HCT116 (cell line): ENCODE measurements around the gene SEC24A. TPM values are rescaled to one million over a fixed set of nuclear protein-coding genes. Genes with fewer than 3 reads are reported as not detected.

ENCODE experiments used
- ATAC-seq: fragments of 200-7000 bp; cut with Tn5 transposase; 2 replicates; pipeline ENCODE4 v1.9.1; 2020; ENCODE audit warnings: mild to moderate bottlenecking, moderate library complexity
- BruUV-seq: library from RNA; stranded (reverse); fragments of 400-500 nt; replicated peaks from 2 replicates; lab custom pipeline; 2021; lab: Mats Ljungman, UMichigan
- CTCF ChIA-PET: fragments of 300-600 bp; sonication (Branson Sonifier 250); formaldehyde crosslinking; loops from one replicate; lab custom pipeline; 2021; ENCODE audit warnings: antibody characterized with exemption; lab: Charles Lee
- POLR2A ChIA-PET: fragments of 300-600, 350-600 bp; sonication (Branson Sonifier 250); formaldehyde crosslinking; loops from one replicate; lab custom pipeline; 2021; ENCODE audit warnings: antibody characterized with exemption; lab: Charles Lee
- RAD21 ChIA-PET, 2 experiments: fragments of 300-600 bp; sonication (Branson Sonifier 250); formaldehyde crosslinking; loops; one replicate each; lab custom pipeline; 2023; ENCODE audit warnings: low total read pairs in 2 of 2; ENCODE audit not compliant: uncharacterized antibody in 2 of 2, unreplicated experiment in 2 of 2, low non-redundant PET in 1 of 2; lab: Charles Lee
- DNase-seq: peaks from one replicate; pipeline ENCODE4 v3.0.0-alpha.2; 2010; ENCODE audit warnings: low read depth, low spot score
- H2AFZ ChIP-seq: fragments of 200-600 bp; shearing (Covaris generic), sonication (generic); 2 replicates; pipeline ENCODE4 v1.6.1; 2017; ENCODE audit warnings: low read depth, mixed run types, mixed read lengths, antibody characterized with exemption, low read length; ENCODE audit not compliant: poor library complexity, severe bottlenecking
- H3K27ac ChIP-seq: 2 replicates; pipeline ENCODE4 v1.5.1; 2012; ENCODE audit warnings: low read depth, low read length
- H3K27me3 ChIP-seq: fragments of 200-600 bp; sonication (generic); 2 replicates; pipeline ENCODE4 v1.6.1; 2016; ENCODE audit warnings: mixed run types, low read length, mixed read lengths; ENCODE audit not compliant: insufficient read depth
- H3K36me3 ChIP-seq, 2 experiments: fragments of 200-500 bp in 1 of 2; fragments of 200-600 bp in 1 of 2; sonication (Bioruptor generic) in 1 of 2; sonication (generic) in 1 of 2; 2 replicates each; pipeline versions ENCODE4 v1.5.1 to v1.6.1; 2014 to 2016; ENCODE audit warnings: low read length in 2 of 2, inconsistent platforms in 1 of 2, mixed read lengths in 1 of 2, mixed run types in 1 of 2; ENCODE audit not compliant: insufficient read depth in 2 of 2, control insufficient read depth in 1 of 2
- H3K4me1 ChIP-seq, 2 experiments: fragments of 200-600 bp in 1 of 2; sonication (generic) in 1 of 2; 2 replicates each; pipeline versions ENCODE4 v1.5.1 to v1.6.1; 2012 to 2017; ENCODE audit warnings: low read length in 2 of 2, inconsistent platforms in 1 of 2, mild to moderate bottlenecking in 1 of 2, mixed read lengths in 1 of 2, mixed run types in 1 of 2, moderate library complexity in 1 of 2; ENCODE audit not compliant: insufficient read depth in 2 of 2, control insufficient read depth in 1 of 2
- H3K4me2 ChIP-seq: fragments of 200-600 bp; sonication (generic); 2 replicates; pipeline ENCODE4 v1.6.1; 2017; ENCODE audit warnings: mixed run types, low read length, mixed read lengths
- H3K4me3 ChIP-seq, 2 experiments: fragments of 200-600 bp in 1 of 2; sonication (generic) in 1 of 2; replicated peaks in 1 of 2; 2 replicates each; pipeline ENCODE4 v1.5.1; 2011 to 2016; ENCODE audit warnings: low read length in 2 of 2, control low read depth in 1 of 2, low read depth in 1 of 2, mild to moderate bottlenecking in 1 of 2, mixed read lengths in 1 of 2, mixed run types in 1 of 2
- H3K79me2 ChIP-seq: fragments of 200-600 bp; sonication (generic); 2 replicates; pipeline ENCODE4 v1.6.1; 2017; ENCODE audit warnings: mild to moderate bottlenecking, mixed run types, low read length, moderate library complexity, mixed read lengths; ENCODE audit not compliant: insufficient read depth
- H3K9ac ChIP-seq: fragments of 200-600 bp; sonication (generic); 2 replicates; pipeline ENCODE4 v1.6.1; 2016; ENCODE audit warnings: low read length, mixed read lengths
- H3K9me2 ChIP-seq: fragments of 200-600 bp; sonication (generic), shearing (Covaris generic); 2 replicates; pipeline ENCODE4 v1.6.1; 2017; ENCODE audit warnings: mixed run types, mild to moderate bottlenecking, moderate library complexity; ENCODE audit not compliant: insufficient read depth
- H3K9me3 ChIP-seq, 2 experiments: fragments of 200-500 bp in 1 of 2; fragments of 200-600 bp in 1 of 2; sonication (Bioruptor generic) in 1 of 2; sonication (generic) in 1 of 2; 2 replicates each; pipeline ENCODE4 v1.6.1; 2014 to 2017; ENCODE audit warnings: low read length in 2 of 2, mixed read lengths in 2 of 2, inconsistent platforms in 1 of 2, low read depth in 1 of 2, mild to moderate bottlenecking in 1 of 2, mixed run types in 1 of 2, moderate library complexity in 1 of 2; ENCODE audit not compliant: control insufficient read depth in 1 of 2, insufficient read depth in 1 of 2
- H4K20me1 ChIP-seq: fragments of 200-600 bp; sonication (generic), shearing (Covaris generic); 2 replicates; pipeline ENCODE4 v1.6.1; 2017; ENCODE audit warnings: mixed run types, mild to moderate bottlenecking, moderate library complexity; ENCODE audit not compliant: insufficient read depth
- EGR1 ChIP-seq: IDR thresholded peaks from 2 replicates; pipeline ENCODE4 v1.6.1; 2012; ENCODE audit warnings: low read depth
- EZH2 ChIP-seq: fragments of 200-600 bp; sonication (generic); IDR thresholded peaks from 2 replicates; pipeline ENCODE4 v1.6.1; 2017; ENCODE audit warnings: antibody characterized with exemption, mixed run types
- FOSL1 ChIP-seq: IDR thresholded peaks from 2 replicates; pipeline ENCODE4 v1.6.1; 2012; ENCODE audit warnings: low read depth
- JUND ChIP-seq: IDR thresholded peaks from 2 replicates; pipeline ENCODE4 v1.6.1; 2012
- POLR2AphosphoS5 ChIP-seq: IDR thresholded peaks from 2 replicates; pipeline ENCODE4 v1.6.1; 2011; ENCODE audit warnings: mild to moderate bottlenecking, low read depth, low read length, moderate library complexity
- RAD21 ChIP-seq: IDR thresholded peaks from 2 replicates; pipeline ENCODE4 v1.6.1; 2012; ENCODE audit warnings: low read depth, mild to moderate bottlenecking
- SIN3A ChIP-seq: IDR thresholded peaks from 2 replicates; pipeline ENCODE4 v1.6.1; 2012; ENCODE audit warnings: low read depth
- intact Hi-C: fragments of 100-400 bp; cut with micrococcal nuclease; formaldehyde crosslinking; loops from 2 replicates; pipeline ENCODE4 v1.10.0; 2022
- total RNA-seq: library from RNA; stranded (reverse); gene quantifications from one replicate; pipeline ENCODE4 v1.2.1, GENCODE V29; 2021; ENCODE audit not compliant: unreplicated experiment
- TF ChIP-seq, protein P1 (sequence below), 3 experiments: fragments of 200-600 bp in 1 of 3; sonication (generic) in 1 of 3; IDR thresholded peaks in 2 of 3; conservative IDR thresholded peaks in 1 of 3; 2 replicates each; pipeline ENCODE4 v1.5.1; 2012 to 2017; ENCODE audit warnings: low read depth in 2 of 3, low read length in 2 of 3, antibody characterized with exemption in 1 of 3, borderline replicate concordance in 1 of 3, control low read depth in 1 of 3, mild to moderate bottlenecking in 1 of 3, mixed read lengths in 1 of 3, mixed run types in 1 of 3, moderate library complexity in 1 of 3; ENCODE audit not compliant: insufficient read depth in 1 of 3
- TF ChIP-seq, protein P2 (sequence below): IDR thresholded peaks from 2 replicates; pipeline ENCODE4 v1.6.1; 2012; ENCODE audit warnings: low read depth

Gene SEC24A
- total RNA-seq, 1 experiment from 2014 or later = 16.8 TPM

DNA sequence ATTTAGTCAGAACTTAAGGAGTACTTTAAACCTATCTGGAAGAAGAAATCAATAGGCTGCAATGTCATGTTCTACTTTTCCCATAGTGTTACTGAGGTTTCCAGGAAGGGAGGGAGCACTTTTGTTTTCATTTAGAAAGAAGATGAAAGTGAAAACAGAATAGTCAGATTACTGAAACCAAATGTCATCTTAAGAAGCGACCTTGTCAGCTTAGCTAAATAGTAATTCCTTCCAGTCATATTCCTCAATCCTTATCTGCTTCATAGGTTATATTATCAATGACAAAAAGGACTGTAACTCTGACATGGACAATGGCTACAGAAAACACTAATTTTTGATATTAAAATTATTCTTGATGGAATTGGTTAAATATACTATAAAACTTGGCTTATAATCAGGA is 43.7 kb upstream of the SEC24A start:
- no peak overlapping the region for H2AFZ ChIP-seq
- H3K9me3 ChIP-seq = no peaks in the 10 kb centered on the region
- ChIA-PET POLR2A (no interaction called here), RAD21 (no interaction called here), CTCF (no interaction called here)
- H3K36me3 ChIP-seq = peaks cover 18 to 23% of the 10 kb centered on the region in 2 experiments; a peak in 3 of 4 replicates
- intact Hi-C loops = no loop called here
- DNase-seq (no peak), ATAC-seq (no peak)
- H3K4me2 ChIP-seq = no peak overlapping the region
- no peaks in the 10 kb centered on the region for H4K20me1 ChIP-seq
- H3K79me2 ChIP-seq = no peaks in the 10 kb centered on the region
- no peaks in the 10 kb centered on the region for H3K27me3 ChIP-seq
- BruUV-seq = no TSS peak
- no peaks in the 10 kb centered on the region for H3K4me1 ChIP-seq
- no peak overlapping the region for H3K27ac ChIP-seq
- no peak overlapping the region for H3K9ac ChIP-seq
- no peaks in the 10 kb centered on the region for H3K9me2 ChIP-seq
- TF ChIP-seq SIN3A (no peak), JUND (no peak), FOSL1 (no peak), EGR1 (no peak), RAD21 (no peak), POLR2AphosphoS5 (no peak), EZH2 (no peak)
- TF ChIP-seq, protein P1, sequence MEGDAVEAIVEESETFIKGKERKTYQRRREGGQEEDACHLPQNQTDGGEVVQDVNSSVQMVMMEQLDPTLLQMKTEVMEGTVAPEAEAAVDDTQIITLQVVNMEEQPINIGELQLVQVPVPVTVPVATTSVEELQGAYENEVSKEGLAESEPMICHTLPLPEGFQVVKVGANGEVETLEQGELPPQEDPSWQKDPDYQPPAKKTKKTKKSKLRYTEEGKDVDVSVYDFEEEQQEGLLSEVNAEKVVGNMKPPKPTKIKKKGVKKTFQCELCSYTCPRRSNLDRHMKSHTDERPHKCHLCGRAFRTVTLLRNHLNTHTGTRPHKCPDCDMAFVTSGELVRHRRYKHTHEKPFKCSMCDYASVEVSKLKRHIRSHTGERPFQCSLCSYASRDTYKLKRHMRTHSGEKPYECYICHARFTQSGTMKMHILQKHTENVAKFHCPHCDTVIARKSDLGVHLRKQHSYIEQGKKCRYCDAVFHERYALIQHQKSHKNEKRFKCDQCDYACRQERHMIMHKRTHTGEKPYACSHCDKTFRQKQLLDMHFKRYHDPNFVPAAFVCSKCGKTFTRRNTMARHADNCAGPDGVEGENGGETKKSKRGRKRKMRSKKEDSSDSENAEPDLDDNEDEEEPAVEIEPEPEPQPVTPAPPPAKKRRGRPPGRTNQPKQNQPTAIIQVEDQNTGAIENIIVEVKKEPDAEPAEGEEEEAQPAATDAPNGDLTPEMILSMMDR (IDR thresholded peaks at IDR 0.05 in 2 of 3, conservative IDR thresholded peaks at IDR 0.05 in 1 of 3; ENCODE audit: borderline replicate concordance in 1 of 3, insufficient read depth in 1 of 3, low read depth in 2 of 3, low read length in 2 of 3) = no peak
- TF ChIP-seq, protein P2, sequence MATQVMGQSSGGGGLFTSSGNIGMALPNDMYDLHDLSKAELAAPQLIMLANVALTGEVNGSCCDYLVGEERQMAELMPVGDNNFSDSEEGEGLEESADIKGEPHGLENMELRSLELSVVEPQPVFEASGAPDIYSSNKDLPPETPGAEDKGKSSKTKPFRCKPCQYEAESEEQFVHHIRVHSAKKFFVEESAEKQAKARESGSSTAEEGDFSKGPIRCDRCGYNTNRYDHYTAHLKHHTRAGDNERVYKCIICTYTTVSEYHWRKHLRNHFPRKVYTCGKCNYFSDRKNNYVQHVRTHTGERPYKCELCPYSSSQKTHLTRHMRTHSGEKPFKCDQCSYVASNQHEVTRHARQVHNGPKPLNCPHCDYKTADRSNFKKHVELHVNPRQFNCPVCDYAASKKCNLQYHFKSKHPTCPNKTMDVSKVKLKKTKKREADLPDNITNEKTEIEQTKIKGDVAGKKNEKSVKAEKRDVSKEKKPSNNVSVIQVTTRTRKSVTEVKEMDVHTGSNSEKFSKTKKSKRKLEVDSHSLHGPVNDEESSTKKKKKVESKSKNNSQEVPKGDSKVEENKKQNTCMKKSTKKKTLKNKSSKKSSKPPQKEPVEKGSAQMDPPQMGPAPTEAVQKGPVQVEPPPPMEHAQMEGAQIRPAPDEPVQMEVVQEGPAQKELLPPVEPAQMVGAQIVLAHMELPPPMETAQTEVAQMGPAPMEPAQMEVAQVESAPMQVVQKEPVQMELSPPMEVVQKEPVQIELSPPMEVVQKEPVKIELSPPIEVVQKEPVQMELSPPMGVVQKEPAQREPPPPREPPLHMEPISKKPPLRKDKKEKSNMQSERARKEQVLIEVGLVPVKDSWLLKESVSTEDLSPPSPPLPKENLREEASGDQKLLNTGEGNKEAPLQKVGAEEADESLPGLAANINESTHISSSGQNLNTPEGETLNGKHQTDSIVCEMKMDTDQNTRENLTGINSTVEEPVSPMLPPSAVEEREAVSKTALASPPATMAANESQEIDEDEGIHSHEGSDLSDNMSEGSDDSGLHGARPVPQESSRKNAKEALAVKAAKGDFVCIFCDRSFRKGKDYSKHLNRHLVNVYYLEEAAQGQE = no peak
- no peak overlapping the region for H3K4me3 ChIP-seq
